ENCODE data around the gene TNRC6C. TPM values are rescaled to one million over a fixed set of nuclear protein-coding genes. Genes with fewer than 3 reads are reported as not detected.
"Not testable (repeated sequence)": the region's sequence is repeated elsewhere in the genome, so short reads cannot be mapped to it uniquely, and the experiment has no call there.

Gene TNRC6C
- polyA plus RNA-seq, 4 donors, result 11.6 to 19.0 (median 15.1) TPM

DNA sequence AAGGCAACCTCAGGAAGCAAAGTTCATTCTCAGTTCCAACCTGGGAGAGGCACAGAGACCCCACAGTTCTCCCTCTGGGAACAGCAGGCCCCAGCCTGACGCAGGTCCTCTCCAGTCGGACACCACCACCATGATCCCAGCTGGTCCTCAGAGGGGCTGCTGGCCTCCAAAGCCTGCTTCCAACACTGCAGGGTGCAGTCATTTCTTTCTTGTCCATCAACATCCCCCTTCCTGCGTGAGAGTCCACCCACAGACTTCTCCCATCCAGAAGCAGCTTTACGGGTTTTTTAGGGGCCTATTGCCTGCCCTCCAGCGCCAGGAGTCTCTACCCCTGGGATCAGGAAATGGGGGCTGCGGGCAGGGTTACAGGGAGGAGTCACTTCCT lies 29.3 kb upstream of the TNRC6C start:
- no peak for DNase-seq (ENCODE audit: low read depth in 4 of 4, low spot score in 2 of 4)

DNA sequence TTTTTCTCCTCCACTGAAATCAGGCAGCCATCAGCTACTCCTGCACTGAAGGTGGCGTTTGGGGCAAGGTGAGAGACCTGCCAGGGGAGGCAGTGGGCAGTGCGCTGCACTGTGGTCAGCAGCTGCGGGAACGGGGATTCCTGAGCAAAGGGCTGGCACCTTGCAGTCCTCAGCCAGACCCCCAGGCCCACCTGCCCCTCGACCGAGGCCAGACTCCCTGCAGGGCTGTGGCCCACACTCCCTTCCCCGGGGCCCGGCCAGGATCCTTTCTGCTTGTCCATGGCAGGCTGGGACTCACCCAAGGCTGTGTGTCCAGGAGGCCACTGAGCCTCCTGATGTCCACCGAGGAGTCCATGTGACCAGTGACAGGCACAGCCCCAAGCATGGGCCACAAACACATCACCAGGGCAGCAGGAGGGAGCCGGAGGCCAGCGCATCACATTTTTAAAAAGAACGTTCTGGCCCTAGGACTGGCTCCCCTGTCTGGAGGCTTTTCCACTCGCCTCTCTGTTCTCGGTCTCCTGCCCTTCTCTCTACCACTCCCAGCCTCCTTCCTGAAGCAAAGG lies 28.5 kb upstream of the TNRC6C start:
- no peak for DNase-seq (ENCODE audit: low read depth in 4 of 4, low spot score in 2 of 4)

GRCh38 chr17:77930780-77931768 lies 27.4 kb upstream of the TNRC6C start:
- DNase-seq (ENCODE audit: low read depth in 4 of 4, low spot score in 2 of 4), result no peak

DNA sequence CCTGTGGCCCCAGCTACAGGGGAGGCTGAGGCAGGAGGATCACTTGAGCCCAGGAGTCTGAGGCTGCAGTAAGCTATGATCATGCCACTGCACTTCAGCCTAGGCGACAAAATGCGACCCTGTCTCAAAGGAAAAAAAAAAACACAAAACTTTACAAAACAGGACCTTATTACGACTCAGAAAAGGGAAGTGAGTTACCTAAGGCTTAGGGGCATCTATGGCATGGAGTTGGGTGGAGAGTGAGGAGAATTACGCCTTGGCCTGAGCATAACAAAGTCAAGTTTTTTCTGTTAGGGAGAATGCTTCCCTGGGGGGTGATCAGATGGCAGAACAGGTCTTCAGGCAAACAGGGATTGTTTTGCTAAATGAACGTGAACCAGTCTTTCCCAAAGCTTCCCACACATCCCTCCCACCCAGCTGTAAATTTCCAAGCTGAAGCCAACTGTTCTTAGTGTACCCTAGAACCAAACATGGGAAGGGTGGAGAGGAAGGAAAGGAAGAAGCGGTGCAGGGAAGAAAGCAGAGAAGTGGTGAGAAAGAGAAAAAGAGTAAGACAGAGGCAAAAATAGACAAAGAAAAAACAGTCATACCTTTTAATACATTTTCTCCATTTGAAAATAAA lies 24.6 kb upstream of the TNRC6C start:
- no peak for DNase-seq (ENCODE audit: low read depth in 4 of 4, low spot score in 2 of 4)

DNA sequence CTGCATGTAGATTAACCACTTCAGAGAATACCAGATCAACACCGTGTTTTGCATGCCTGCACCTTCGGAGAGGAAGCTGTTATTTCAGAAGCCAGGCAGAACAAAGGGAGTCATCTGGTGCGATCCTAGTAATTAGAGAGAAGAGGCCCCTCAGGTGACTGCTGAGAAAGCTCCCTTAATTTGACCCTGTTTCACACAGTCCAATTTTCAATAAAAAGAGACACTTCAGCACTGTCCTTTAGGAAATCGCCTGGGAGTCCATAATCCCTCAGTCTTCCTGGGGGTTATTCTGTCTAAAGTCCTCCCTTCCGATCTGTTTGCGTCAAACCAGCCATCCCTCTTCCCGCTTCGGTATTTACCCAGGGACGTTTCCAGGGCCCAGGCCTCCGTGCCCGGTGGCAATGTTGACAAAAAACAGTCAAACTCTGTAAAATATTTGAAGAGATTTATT lies 23.4 kb upstream of the TNRC6C start:
- no peak for DNase-seq (ENCODE audit: low read depth in 4 of 4, low spot score in 2 of 4)

DNA sequence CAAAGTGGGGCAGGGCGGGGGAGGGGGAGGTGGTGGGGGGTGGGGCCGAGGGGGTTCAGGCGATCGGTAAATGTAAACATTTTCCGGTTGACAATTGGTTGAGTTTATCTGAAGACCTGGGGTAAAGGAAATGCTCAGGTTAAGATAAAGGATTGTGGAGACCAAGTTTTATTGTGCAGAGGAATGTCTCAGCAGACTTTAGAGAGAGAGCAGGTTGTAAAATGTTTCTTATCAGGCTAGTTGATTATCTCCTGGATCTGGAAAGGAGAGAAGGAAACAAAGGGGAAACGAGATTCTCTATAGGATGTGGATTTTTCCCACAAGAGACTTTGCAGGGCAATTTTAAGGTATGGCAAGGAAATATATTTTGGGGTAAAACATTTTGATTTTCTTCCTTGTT lies 22.8 kb upstream of the TNRC6C start:
- not testable (repeated sequence) for DNase-seq (ENCODE audit: low read depth in 4 of 4, low spot score in 2 of 4)

- no peak for DNase-seq (ENCODE audit: low read depth in 4 of 4, low spot score in 2 of 4)
Measured at GRCh38 chr17:77936881-77937280, 21.6 kb upstream of the TNRC6C start.

GRCh38 chr17:77941004-77941403 lies 17.5 kb upstream of the TNRC6C start:
- no peak for DNase-seq (ENCODE audit: low read depth in 4 of 4, low spot score in 2 of 4)

GRCh38 chr17:77942112-77942988 lies 16.2 kb upstream of the TNRC6C start:
- no peak for DNase-seq (ENCODE audit: low read depth in 4 of 4, low spot score in 2 of 4)

GRCh38 chr17:77943971-77944370 lies 14.5 kb upstream of the TNRC6C start:
- no peak for DNase-seq (ENCODE audit: low read depth in 4 of 4, low spot score in 2 of 4)

DNA sequence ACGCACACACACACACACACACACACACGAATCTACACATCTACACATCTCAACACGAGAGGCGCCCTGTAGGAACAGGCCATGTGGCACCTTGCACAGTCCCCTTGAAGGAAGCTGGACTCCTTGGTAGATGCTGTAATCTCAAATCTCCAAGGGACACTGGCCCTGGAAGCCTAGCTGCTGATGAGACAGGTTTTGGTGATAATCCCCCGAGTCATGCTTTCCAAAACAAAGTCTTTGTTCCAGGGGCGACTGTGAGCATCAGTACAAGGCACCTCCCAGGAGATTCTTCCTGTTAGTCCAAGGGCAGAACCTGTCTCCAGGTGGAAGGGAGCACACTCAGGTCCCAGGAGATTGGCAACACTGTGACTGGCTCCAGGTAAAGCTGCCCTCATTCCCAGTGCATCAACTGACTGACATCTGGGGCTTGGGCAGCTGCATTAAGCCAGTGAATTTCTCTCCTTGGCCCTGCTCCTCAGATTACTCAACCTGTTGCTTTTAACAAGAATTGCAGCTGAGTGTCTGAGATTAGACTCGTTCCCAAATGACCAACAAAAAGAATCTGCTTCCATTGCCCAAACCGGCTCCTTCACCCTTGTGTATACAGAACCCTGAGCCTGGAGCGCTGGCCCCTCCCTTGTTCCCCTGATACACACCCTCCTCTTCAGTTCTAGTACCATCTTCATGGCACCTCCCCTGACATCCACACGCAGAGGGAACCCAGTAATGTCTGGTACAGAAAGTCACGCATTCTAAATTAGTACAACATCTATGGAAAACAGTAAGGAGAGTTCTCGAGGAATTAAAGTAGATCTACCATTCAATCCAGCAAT lies 13.9 kb upstream of the TNRC6C start:
- no peak for DNase-seq (ENCODE audit: low read depth in 4 of 4, low spot score in 2 of 4)

GRCh38 chr17:77946900-77947645 lies 11.4 kb upstream of the TNRC6C start:
- DNase-seq (ENCODE audit: low read depth in 4 of 4, low spot score in 2 of 4), result no peak

DNA sequence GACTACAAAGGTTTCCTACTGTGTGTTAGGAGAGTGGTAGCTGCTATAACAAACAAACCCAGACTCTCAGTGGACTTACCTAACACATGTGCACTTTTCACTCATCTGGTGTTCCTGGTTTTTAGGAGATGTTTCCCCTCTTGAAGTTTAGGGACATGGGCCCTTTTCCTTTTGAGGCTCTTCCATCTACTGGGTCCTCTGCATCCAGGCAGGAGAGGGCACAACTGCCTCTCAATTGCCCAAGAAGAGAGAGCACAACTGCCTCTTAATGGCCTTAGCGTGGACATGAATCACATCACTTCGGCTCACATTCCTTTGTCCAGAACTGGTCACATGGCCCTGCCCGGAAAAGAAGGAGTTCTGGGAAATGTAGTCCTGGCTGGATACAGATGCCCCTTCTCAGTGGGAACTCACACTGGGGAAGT lies 9.8 kb upstream of the TNRC6C start:
- no peak for DNase-seq (ENCODE audit: low read depth in 4 of 4, low spot score in 2 of 4)

DNA sequence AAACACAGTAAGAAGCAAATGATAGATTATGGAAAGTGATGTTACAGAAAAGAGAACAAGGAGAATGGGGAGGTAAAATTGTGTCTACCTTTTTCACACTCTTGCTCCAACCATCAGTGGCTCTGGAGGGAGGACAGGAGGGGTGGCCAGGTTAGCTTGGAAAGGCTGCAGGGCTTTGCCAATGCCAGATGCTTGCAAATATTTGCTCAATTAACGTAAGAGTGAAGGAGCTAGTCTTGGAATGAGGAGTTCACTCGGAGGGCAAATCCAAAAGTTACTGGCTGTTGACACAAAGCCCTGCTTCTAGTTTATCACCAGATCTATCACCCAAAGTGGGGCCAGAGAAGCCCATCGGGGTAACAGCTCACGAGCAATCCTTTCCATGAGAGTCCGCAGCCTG lies 7.4 kb upstream of the TNRC6C start:
- no peak for DNase-seq (ENCODE audit: low read depth in 4 of 4, low spot score in 2 of 4)

GRCh38 chr17:77952368-77952767 lies 6.1 kb upstream of the TNRC6C start:
- DNase-seq (ENCODE audit: low read depth in 4 of 4, low spot score in 2 of 4), result no peak

DNA sequence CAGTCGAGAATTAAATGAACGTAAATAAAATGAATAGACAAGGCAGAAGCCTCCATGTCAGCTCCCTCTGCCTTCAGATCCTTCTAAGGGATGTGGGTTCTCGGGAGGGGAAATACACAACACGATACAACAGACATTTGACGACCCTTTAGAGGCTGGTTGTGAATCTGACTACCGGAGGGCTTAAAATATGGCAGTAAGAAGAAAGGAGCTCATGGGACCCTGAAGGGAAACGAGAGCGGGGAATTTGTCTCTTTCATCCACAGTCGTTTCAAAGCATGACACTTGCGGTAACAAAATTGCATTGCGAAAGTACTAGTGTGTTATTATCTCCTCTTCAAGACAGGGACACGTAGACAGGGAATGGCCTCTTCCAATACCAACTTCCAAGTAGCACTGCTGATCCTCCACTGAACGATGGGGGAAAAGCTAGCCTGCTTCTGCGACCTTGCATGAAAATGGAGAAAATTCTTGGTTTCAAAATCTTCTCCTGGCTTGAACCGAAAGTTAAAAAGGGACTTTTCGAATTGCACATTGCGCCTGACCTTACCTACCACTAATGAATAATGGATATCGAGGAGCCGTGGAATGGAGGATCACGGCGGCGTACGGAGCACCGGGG lies 1.2 kb upstream of the TNRC6C start:
- no peak for DNase-seq (ENCODE audit: low read depth in 4 of 4, low spot score in 2 of 4)

DNA sequence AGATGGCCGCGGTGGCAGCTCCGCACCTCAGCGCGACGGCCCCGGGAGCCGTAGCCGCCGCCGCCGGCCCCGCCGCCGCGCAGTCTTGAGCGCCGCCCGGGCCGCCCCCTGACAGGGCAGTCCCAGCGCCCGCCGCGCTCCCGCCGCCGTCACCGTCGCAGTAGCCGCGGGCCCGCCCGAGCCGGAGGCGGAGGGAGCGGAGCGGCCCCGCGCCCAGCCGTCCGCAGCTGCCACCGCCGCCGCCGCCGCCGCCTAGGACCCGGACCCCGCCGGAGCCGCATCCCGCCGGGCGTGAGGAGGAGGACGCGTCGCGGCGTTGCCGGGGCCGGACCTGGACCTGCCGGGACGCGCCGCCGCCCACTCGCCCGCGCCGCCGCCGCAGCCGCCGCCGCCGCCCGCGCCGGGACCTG lies 218 bp downstream of the TNRC6C start:
- no peak for DNase-seq (ENCODE audit: low read depth in 4 of 4, low spot score in 2 of 4)

GRCh38 chr17:77959126-77959925 lies 823 bp downstream of the TNRC6C start:
- peak in 1 of 4 donors; percentile 37 for DNase-seq (ENCODE audit: low read depth in 4 of 4, low spot score in 2 of 4)
